Pancreas (tissue), 10 donors: ENCODE data around the gene PRDM11. TPM values are rescaled to one million over a fixed set of nuclear protein-coding genes. Genes with fewer than 3 reads are reported as not detected.

Source experiments
- ATAC-seq, 4 donors: fragments of 200-7000 bp; cut with Tn5 transposase; one replicate each; pipeline versions ENCODE4 v1.8.0 to v1.9.1; 2020; ENCODE audit warnings: mild to moderate bottlenecking in 4 of 4, moderate library complexity in 4 of 4
- DNase-seq, 6 donors: peaks; one replicate each; pipeline ENCODE4 v3.0.0-alpha.2; 2020
- FAIRE-seq: peaks from 2 replicates; lab custom pipeline; 2012; peaks lifted over from hg19 to GRCh38; lab: Jason Lieb, UNC
- H3K27ac ChIP-seq, 4 donors: fragments of 200-600 bp; sonication (generic); 1 replicate in 3 of 4; 2 replicates in 1 of 4; pipeline versions ENCODE4 v1.5.0 to v1.8.0; 2020
- H3K27me3 ChIP-seq, 4 donors: fragments of 200-600 bp; one replicate each; pipeline ENCODE4 v1.8.0; 2021
- H3K36me3 ChIP-seq, 3 donors: fragments of 200-600 bp; sonication (generic) in 1 of 3; one replicate each; pipeline versions ENCODE4 v1.5.0 to v1.8.0; 2020 to 2021
- H3K4me1 ChIP-seq, 3 donors: fragments of 200-600 bp; one replicate each; pipeline ENCODE4 v1.8.0; 2021
- H3K4me3 ChIP-seq, 4 donors: fragments of 200-600 bp; sonication (generic) in 2 of 4; one replicate each; pipeline versions ENCODE4 v1.5.0 to v1.8.0; 2020 to 2021
- H3K9me3 ChIP-seq, 4 donors: fragments of 200-600 bp; one replicate each; pipeline ENCODE4 v1.8.0; 2021
- CTCF ChIP-seq, 4 donors: fragments of 200-600 bp; sonication (generic) in 3 of 4; IDR thresholded peaks; one replicate each; pipeline versions ENCODE4 v1.5.0 to v1.8.0; 2021; ENCODE audit warnings: antibody characterized with exemption in 4 of 4
- WGBS, 2 donors: extraction: QIAGEN DNeasy Blood & Tissue Kit; methylation state at CpG; one replicate each; pipeline ENCODE4 v1.1.7; 2013; 5-methylcytosine and 5-hydroxymethylcytosine counted together
- intact Hi-C, 3 donors: fragments of 100-400 bp; cut with DNase I; formaldehyde crosslinking; loops; one replicate each; pipeline versions ENCODE4 v1.11.1 to v1.14.2; 2022
- polyA plus RNA-seq, 2 donors: library from polyadenylated mRNA; stranded (reverse); fragments of 200-250 nt; gene quantifications; one replicate each; pipeline ENCODE4 v1.2.3, GENCODE V29; 2013
- total RNA-seq, 6 donors: library from RNA; stranded (reverse); fragmentation: NEBNext Ultra II Directional in 4 of 6; extraction: Animal tissue kit (Norgen Biotek cat#: 25700) in 4 of 6; gene quantifications; one replicate each; pipeline versions ENCODE4 v1.2.1 to v1.2.4, GENCODE V29; 2021 to 2023
- donor health status: healthy with polysubstance abuse.
- donor health status: DM: no; HTN: no; CAD: no; lungs with moderate emphysema.
- donor health status: DM: no; HTN: no; CAD: no.
- donor health status: control.
- donor health status: control.
- donor health status: Bipolar disorder and iron deficiency.
- donor health status: DM: yes; HTN: yes; CAD: no.
- donor health status: DM: no; HTN: no; CAD: no.
- donor health status: DM: no; HTN: no; CAD: no.
- donor health status: DM: yes; HTN: yes; CAD: no.

PRDM11 gene
- total and polyA plus RNA-seq, 8 donors, result 3.0 to 8.5 (median 6.4) TPM

- peak overlapping the region in 1 of 4 donors; percentile 41 for H3K27ac ChIP-seq
- DNase-seq (no peak), ATAC-seq (no peak), FAIRE-seq (no peak)
- intact Hi-C loops, result no loop called here
- H3K4me1 ChIP-seq, result peaks cover 0 to 7% (median 0%) of the 10 kb centered on the region in 3 donors
- TF ChIP-seq CTCF (IDR thresholded peaks at IDR 0.05), result no peak
- H3K9me3 ChIP-seq, result no peaks in the 10 kb centered on the region
- H3K36me3 ChIP-seq, result no peaks in the 10 kb centered on the region
- 41 to 44% methylated on average over 4 of the region's 4 CpGs for WGBS, 2 donors
- no peak overlapping the region for H3K4me3 ChIP-seq
- H3K27me3 ChIP-seq, result no peaks in the 10 kb centered on the region
These were observed 112.6 kb downstream of the PRDM11 start for GRCh38 chr11:45258982-45259530.

- H3K9me3 ChIP-seq, result no peaks in the 10 kb centered on the region
- intact Hi-C loops, result no loop called here
- peak overlapping the region in 1 of 4 donors; percentile 41 for H3K27ac ChIP-seq
- H3K4me3 ChIP-seq, result no peak overlapping the region
- no peaks in the 10 kb centered on the region for H3K36me3 ChIP-seq
- 39 to 43% methylated on average over 3 of the region's 3 CpGs for WGBS, 2 donors
- ATAC-seq (peak; percentile 57 to 96 (median 89)), DNase-seq (peak in 5 of 6 donors; percentile 60 to 82 (median 66)), FAIRE-seq (no peak)
- H3K4me1 ChIP-seq, result peaks cover 0 to 7% (median 0%) of the 10 kb centered on the region in 3 donors
- TF ChIP-seq CTCF (IDR thresholded peaks at IDR 0.05), result no peak
- no peaks in the 10 kb centered on the region for H3K27me3 ChIP-seq
These were observed 113.2 kb downstream of the PRDM11 start for GRCh38 chr11:45259592-45259991.

- Histone ChIP-seq H3K4me3 (no peak overlapping the region), H3K36me3 (no peaks in the 10 kb centered on the region), H3K27ac (peak overlapping the region in 1 of 4 donors; percentile 28), H3K27me3 (no peaks in the 10 kb centered on the region), H3K4me1 (peaks cover 0 to 7% (median 0%) of the 10 kb centered on the region in 3 donors), H3K9me3 (no peaks in the 10 kb centered on the region)
- TF ChIP-seq CTCF (IDR thresholded peaks at IDR 0.05), result no peak
- ATAC-seq (no peak), DNase-seq (no peak), FAIRE-seq (no peak)
- intact Hi-C loops, result no loop called here
These were observed 113.6 kb downstream of the PRDM11 start for GRCh38 chr11:45260071-45260470.

- no peak overlapping the region for H3K4me3 ChIP-seq
- H3K4me1 ChIP-seq, result peaks cover 0 to 7% (median 0%) of the 10 kb centered on the region in 3 donors
- no peaks in the 10 kb centered on the region for H3K9me3 ChIP-seq
- no peaks in the 10 kb centered on the region for H3K36me3 ChIP-seq
- peak in 2 of 4 donors; percentile 53 to 77 for ATAC-seq
- 43 to 56% methylated on average over 4 of the region's 4 CpGs for WGBS, 2 donors
- no peaks in the 10 kb centered on the region for H3K27me3 ChIP-seq
- no peak for FAIRE-seq
- intact Hi-C loops, result no loop called here
- peak in 1 of 6 donors; percentile 20 for DNase-seq
- TF ChIP-seq CTCF (IDR thresholded peaks at IDR 0.05), result no peak
- no peak overlapping the region for H3K27ac ChIP-seq
These were observed 116.5 kb downstream of the PRDM11 start for GRCh38 chr11:45262900-45263299.

GRCh38 chr11:45263773-45264172 is 117.3 kb downstream of the PRDM11 start:
- Histone ChIP-seq H3K27me3 (no peaks in the 10 kb centered on the region), H3K27ac (no peak overlapping the region), H3K9me3 (no peaks in the 10 kb centered on the region), H3K4me3 (no peak overlapping the region), H3K36me3 (no peaks in the 10 kb centered on the region), H3K4me1 (peaks cover 0 to 7% (median 0%) of the 10 kb centered on the region in 3 donors)
- ATAC-seq (no peak), DNase-seq (no peak), FAIRE-seq (no peak)
- WGBS, 2 donors, result 83 to 87% methylated on average over 3 of the region's 3 CpGs
- intact Hi-C loops, result no loop called here
- TF ChIP-seq CTCF (IDR thresholded peaks at IDR 0.05), result no peak
